MCF 10A (cell line): Measurements from ENCODE around the gene HPS4. TPM values are rescaled to one million over a fixed set of nuclear protein-coding genes. Genes with fewer than 3 reads are reported as not detected.
A peak's percentile ranks its signal among the peaks of the same experiment; 100 is the strongest.

Experiments used
- BruUV-seq: library from RNA; stranded (reverse); fragments of 400-500 nt; replicated peaks from 2 replicates; lab custom pipeline; 2021; lab: Mats Ljungman, UMichigan
- CTCF ChIA-PET: fragments of 300-600 bp; sonication (Branson Sonifier 250); formaldehyde crosslinking; extraction: SDS; loops from one replicate; lab custom pipeline; 2021; ENCODE audit warnings: antibody characterized with exemption, inconsistent platforms; lab: Yijun Ruan, JAX
- POLR2A ChIA-PET: fragments of 300-600, 350-650 bp; sonication (Branson Sonifier 250); formaldehyde crosslinking; extraction: SDS; loops from one replicate; lab custom pipeline; 2020; ENCODE audit warnings: antibody characterized with exemption, inconsistent platforms; lab: Yijun Ruan, JAX
- DNase-seq: peaks from one replicate; pipeline ENCODE4 v3.0.0-alpha.2; 2018; ENCODE audit not compliant: unreplicated experiment
- H3K27ac Mint-ChIP-seq: one replicate; pipeline ENCODE4 v1.8.0; 2022; ENCODE audit warnings: mild to moderate bottlenecking, low read depth, mixed read lengths; ENCODE audit not compliant: unreplicated experiment
- H3K27me3 Mint-ChIP-seq: one replicate; pipeline ENCODE4 v1.8.0; 2022; ENCODE audit warnings: mixed read lengths; ENCODE audit not compliant: insufficient read depth, unreplicated experiment
- H3K36me3 Mint-ChIP-seq: one replicate; pipeline ENCODE4 v1.8.0; 2022; ENCODE audit warnings: mild to moderate bottlenecking, moderate library complexity, mixed read lengths; ENCODE audit not compliant: insufficient read depth, unreplicated experiment
- H3K4me1 Mint-ChIP-seq: one replicate; pipeline ENCODE4 v1.8.0; 2022; ENCODE audit warnings: mixed read lengths; ENCODE audit not compliant: insufficient read depth, unreplicated experiment
- H3K4me3 Mint-ChIP-seq: one replicate; pipeline ENCODE4 v1.8.0; 2022; ENCODE audit warnings: mild to moderate bottlenecking, moderate library complexity, mixed read lengths; ENCODE audit not compliant: unreplicated experiment
- H3K9me3 Mint-ChIP-seq: one replicate; pipeline ENCODE4 v1.8.0; 2022; ENCODE audit warnings: mixed read lengths; ENCODE audit not compliant: unreplicated experiment
- CTCF ChIP-seq: fragments of 200-600 bp; IDR thresholded peaks from one replicate; pipeline ENCODE4 v1.8.0; 2022; ENCODE audit warnings: antibody characterized with exemption, mild to moderate bottlenecking; ENCODE audit not compliant: unreplicated experiment
- intact Hi-C: fragments of 100-400 bp; cut with micrococcal nuclease; formaldehyde crosslinking; loops from 2 replicates; pipeline ENCODE4 v1.14.1; 2022
- total RNA-seq: library from RNA; stranded (reverse); gene quantifications from 2 replicates; pipeline ENCODE4 v1.2.3, GENCODE V29; 2022

Gene HPS4
- total RNA-seq, 1 experiment from 2014 or later = 35.6 TPM

- POLR2A ChIA-PET = no interaction called here
- Mint-ChIP-seq H3K36me3 (peaks cover 56% of the 10 kb centered on the region), H3K4me3 (no peak overlapping the region)
These were observed 6.8 kb downstream of the HPS4 start for GRCh38 chr22:26476705-26477340.

GRCh38 chr22:26474682-26475081 lies 8.9 kb downstream of the HPS4 start:
- TF ChIP-seq CTCF = no peak
- Mint-ChIP-seq H3K9me3 (no peaks in the 10 kb centered on the region), H3K4me3 (no peak overlapping the region), H3K27me3 (no peaks in the 10 kb centered on the region), H3K27ac (no peak overlapping the region), H3K36me3 (peaks cover 78% of the 10 kb centered on the region), H3K4me1 (peaks cover 49% of the 10 kb centered on the region)
- no TSS peak for BruUV-seq
- DNase-seq = no peak
- CTCF ChIA-PET = interaction anchor here (1.0 kb wide), 1 partner anchor 190 kb away, joined by 3 read pairs; no protein-coding TSS in a partner anchor
- POLR2A ChIA-PET = interaction anchor here (4.9 kb wide), 1 partner anchor 9 kb away, joined by 62 read pairs; the partner anchor contains the start of genes HPS4 and SRRD
- intact Hi-C loops = no loop called here

More at GRCh38 chr22:26476705-26477340, 6.8 kb downstream of the HPS4 start:
- H3K27ac Mint-ChIP-seq = no peak overlapping the region
- no peaks in the 10 kb centered on the region for H3K9me3 Mint-ChIP-seq
- no peak for TF ChIP-seq CTCF
- DNase-seq = no peak
- CTCF ChIA-PET = interaction anchor here (1.0 to 3.1 kb wide), 2 partner anchors 16 kb away, joined by 6 to 15 read pairs; no protein-coding TSS in a partner anchor
- BruUV-seq = no TSS peak
- H3K27me3 Mint-ChIP-seq = no peaks in the 10 kb centered on the region
- intact Hi-C loops = no loop called here
- peaks cover 54% of the 10 kb centered on the region for H3K4me1 Mint-ChIP-seq

- H3K27ac Mint-ChIP-seq = peak overlapping the region; percentile 74
- CTCF ChIA-PET = interaction anchor here (0.7 to 4.5 kb wide), 5 partner anchors 11 to 120 kb away, joined by 3 to 19 read pairs (median 3); no protein-coding TSS in a partner anchor
- H3K27me3 Mint-ChIP-seq = no peaks in the 10 kb centered on the region
- no TSS peak for BruUV-seq
- peak overlapping the region; percentile 14 for H3K4me3 Mint-ChIP-seq
- intact Hi-C loops = no loop called here
- DNase-seq = peak; percentile 80
- peaks cover 26% of the 10 kb centered on the region for H3K4me1 Mint-ChIP-seq
- no peak for TF ChIP-seq CTCF
- H3K9me3 Mint-ChIP-seq = no peaks in the 10 kb centered on the region
- peaks cover 92% of the 10 kb centered on the region for H3K36me3 Mint-ChIP-seq
- POLR2A ChIA-PET = interaction anchor here (0.6 to 4.9 kb wide), 3 partner anchors 12 to 814 kb away, joined by 3 to 62 read pairs (median 3); partner anchors contain the start of genes HPS4 and SRRD
These were observed 12.1 kb downstream of the HPS4 start for GRCh38 chr22:26471522-26471921.

GRCh38 chr22:26470807-26471206 lies 12.8 kb downstream of the HPS4 start:
- no peak overlapping the region for H3K4me3 Mint-ChIP-seq
- TF ChIP-seq CTCF = no peak
- peak overlapping the region; percentile 74 for H3K27ac Mint-ChIP-seq
- CTCF ChIA-PET = interaction anchor here (0.6 to 4.5 kb wide), 5 partner anchors 10 to 209 kb away, joined by 3 to 19 read pairs (median 4); no protein-coding TSS in a partner anchor
- peaks cover 92% of the 10 kb centered on the region for H3K36me3 Mint-ChIP-seq
- no TSS peak for BruUV-seq
- H3K9me3 Mint-ChIP-seq = no peaks in the 10 kb centered on the region
- no peak for DNase-seq
- peaks cover 24% of the 10 kb centered on the region for H3K4me1 Mint-ChIP-seq
- intact Hi-C loops = no loop called here
- POLR2A ChIA-PET = interaction anchor here (1.2 to 4.9 kb wide), 2 partner anchors 9 to 13 kb away, joined by 5 to 62 read pairs; partner anchors contain the start of genes HPS4 and SRRD
- H3K27me3 Mint-ChIP-seq = no peaks in the 10 kb centered on the region
